Measurements from ENCODE around the gene SPON1.
A peak's percentile ranks its signal among the peaks of the same experiment; 100 is the strongest.
"Not testable (repeated sequence)": the region's sequence is repeated elsewhere in the genome, so short reads cannot be mapped to it uniquely, and the experiment has no call there.

Gene SPON1

DNA sequence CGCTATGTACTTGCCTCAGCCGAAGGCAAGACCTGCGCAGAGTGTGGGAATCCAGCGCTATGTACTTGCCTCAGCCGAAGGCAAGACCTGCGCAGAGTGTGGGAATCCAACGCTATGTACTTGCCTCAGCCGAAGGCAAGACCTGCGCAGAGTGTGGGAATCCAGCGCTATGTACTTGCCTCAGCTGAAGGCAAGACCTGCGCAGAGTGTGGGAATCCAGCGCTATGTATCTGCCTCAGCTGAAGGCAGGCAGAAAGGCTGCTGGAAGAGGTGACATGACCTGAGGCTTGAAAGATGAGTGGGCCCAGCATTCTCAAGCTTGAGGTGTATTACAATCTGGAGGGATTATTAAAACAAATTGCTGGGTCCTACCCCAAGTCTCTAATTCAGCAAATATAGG is 290.0 kb downstream of the SPON1 start:
- DNase-seq: not testable (repeated sequence)

DNA sequence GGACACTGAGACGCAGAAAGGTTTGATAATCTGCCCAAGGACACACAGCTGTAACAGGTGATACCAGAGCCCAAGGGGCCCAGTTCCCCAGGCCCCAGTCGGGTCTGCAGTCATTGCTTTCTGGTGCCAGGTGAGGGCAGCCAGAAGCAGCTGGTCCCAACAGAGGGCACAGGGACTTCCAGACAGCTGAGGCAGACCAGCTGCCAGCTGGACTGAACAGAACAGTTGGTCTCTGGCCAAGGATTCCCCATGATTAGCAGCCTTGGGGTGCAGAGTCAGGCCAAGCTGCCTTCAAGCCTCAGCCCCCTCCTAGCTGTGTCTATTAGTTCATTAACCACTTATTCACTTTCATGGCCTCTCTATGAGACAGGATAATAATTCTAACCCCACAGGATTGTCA is 290.9 kb downstream of the SPON1 start:
- no peak for DNase-seq

GRCh38 chr11:14253840-14254239 is 291.3 kb downstream of the SPON1 start:
- DNase-seq: no peak

DNA sequence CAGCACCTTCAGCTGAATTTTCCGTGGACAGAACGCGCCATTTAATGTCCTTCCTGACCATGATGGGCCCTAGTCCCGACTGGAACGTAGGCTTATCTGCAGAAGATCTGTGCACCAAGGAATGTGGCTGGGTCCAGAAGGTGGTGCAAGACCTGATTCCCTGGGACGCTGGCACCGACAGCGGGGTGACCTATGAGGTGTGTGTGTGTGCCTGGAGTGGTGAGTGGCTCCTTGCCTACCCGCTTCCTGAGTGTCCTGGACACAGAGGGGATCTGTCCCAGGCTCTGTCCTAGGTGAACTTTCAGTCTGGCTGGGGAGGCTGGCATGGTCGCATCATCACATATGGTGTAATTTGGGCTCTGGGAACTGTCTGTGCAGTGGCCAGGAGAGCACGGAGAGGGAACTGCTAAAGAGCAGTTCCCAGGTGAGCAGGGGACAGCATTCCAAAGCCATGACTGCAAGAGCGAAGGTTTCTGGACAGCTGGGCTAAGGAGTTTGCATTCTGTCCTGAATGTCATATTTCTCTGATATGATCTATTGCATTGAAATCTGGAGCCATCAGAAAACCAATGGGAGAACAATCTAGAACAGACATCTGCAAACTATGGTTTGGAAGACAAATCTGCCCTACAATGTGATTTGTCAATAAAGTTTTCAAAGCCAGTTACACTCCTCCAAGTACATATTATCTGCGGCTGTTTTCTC is 292.2 kb downstream of the SPON1 start:
- DNase-seq: no peak

DNA sequence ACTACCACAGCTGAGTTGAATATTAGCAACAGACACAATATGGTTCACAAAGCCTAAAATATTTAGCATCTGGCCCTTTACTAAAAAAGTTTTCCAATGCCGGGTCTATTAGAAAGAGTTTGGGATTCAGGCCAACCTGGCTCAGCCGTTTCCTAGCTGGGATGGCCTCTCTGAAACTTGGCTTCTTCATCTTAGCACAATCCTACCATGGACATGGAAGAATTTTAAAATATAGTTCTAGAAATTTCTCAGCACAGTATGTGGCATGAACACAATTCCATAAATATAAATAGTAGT is 292.7 kb downstream of the SPON1 start:
- no peak for DNase-seq

- DNase-seq: no peak
Observed at GRCh38 chr11:14258221-14258935, 295.9 kb downstream of the SPON1 start.

- DNase-seq: peak in 1 of 2 experiments; percentile 33
Observed at GRCh38 chr11:14259186-14259784, 296.8 kb downstream of the SPON1 start.

DNA sequence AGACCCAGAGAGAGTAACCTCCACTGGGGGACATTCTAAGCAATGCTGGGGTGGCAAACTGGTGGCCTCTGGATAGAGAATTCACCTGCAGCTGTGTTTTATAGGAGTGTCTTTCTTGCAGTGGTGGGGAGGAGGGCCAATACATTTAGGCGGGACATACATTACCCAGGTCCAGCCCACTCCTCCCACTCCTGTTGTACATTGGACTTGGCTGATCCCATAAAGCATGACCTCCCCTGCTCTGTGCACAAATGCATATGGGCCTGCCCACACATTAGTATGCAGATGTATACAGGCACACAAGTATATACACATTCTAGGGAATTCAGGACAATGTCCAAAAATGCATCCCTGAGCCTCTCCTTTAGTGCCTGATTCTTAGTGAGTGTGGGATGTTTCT is 297.4 kb downstream of the SPON1 start:
- no peak for DNase-seq

- no peak for DNase-seq
Observed at GRCh38 chr11:14261066-14261465, 298.5 kb downstream of the SPON1 start.

DNA sequence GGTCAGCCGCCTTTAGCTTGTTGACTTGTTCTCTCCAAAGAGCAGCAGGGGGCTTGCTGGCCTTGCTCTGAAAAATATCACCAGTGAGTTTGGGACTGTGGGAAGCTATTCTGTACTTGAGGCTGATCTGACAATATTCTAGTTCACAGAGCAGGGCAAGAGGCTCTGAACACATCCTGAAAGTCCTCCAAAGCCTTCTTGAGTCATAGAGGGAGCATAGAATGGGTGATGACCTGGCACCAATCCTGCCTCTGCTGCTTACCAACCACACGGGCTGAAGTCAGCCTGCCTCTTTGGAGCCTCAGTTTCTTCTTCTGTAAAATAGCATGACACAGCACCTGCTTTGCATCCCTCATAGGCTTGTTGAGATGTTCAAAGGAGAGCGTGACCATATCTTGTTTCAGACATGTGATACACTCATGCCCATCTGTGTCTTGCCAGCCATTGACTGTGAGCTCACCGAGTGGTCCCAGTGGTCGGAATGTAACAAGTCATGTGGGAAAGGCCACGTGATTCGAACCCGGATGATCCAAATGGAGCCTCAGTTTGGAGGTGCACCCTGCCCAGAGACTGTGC is 299.8 kb downstream of the SPON1 start:
- no peak for DNase-seq

DNA sequence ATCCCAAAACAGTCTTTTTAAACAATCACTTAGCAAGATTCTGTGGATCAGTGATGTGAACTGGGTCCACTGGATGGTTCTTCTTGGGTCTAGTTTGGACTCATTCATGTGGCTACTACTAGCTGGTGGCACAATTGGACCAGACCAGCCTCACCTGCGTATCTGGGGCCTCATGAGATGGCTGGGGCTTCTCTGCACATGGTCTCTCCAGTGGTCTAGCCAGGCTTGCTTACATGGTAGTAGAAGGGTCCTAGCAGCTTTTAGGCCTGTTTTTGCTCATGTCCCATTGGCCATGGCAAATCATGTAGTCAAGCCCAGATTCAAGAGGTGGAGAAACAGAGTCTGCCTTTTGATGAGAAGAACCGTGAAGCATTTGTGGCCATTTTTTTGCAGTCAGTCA is 302.4 kb downstream of the SPON1 start:
- DNase-seq: no peak

DNA sequence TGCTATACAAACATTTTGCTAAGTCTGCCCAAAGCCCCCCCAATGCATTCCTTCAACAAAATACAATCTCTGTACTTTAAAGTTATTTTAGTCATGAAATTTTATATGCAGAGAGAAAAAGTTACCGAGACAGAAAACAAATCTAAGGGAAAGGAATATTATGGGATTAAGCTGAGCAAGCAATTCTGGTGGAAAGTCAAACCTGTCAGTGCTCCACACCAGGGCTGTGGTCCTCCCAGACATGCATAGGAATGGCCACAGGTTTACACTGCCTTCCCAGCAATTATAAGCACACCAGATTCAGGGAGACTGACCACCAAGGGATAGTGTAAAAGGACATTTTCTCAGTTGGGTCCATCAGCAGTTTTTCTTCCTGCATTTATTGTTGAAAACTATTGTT is 304.1 kb downstream of the SPON1 start:
- no peak for DNase-seq

GRCh38 chr11:14267861-14268635 is 305.5 kb downstream of the SPON1 start:
- no peak for DNase-seq

- no peak for DNase-seq
Observed at GRCh38 chr11:14269692-14270573, 307.4 kb downstream of the SPON1 start.

GRCh38 chr11:14270690-14271542 is 308.4 kb downstream of the SPON1 start:
- no peak for DNase-seq

DNA sequence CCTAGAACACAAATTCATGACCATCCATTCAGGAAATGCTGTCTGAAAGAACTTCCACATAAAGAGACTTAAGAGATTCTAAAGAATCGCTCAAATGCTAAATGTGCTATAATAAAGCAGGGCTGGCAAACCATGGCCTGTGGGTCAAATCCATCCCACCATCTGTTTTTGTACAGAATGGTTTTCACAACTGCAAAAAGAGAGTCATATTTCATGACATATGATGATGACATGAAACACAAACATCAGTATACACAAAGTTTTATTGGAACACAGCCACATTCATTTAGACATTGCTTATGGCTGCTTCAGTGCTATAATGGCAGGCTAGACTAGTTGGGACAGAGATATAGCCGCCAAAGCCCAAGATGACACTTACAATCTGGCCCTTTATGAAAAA is 311.4 kb downstream of the SPON1 start:
- no peak for DNase-seq

DNA sequence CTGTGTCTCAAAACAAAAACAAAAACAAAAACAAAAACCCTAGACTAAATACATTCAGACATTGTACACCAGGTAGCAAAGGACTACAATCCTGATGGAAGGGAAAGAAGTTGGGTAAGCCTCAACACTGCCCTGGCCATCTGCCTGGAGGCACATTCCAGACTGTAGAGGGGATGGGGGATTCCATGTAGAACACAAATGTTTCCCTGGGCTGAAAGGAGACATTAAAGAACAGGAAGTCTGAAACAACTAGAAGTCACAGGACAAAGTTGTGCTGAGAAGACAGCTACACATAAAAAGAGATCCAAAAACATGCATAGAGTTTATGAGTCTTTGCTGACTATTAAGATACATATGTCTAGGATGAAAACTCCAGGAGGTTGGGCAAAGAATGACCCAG is 312.6 kb downstream of the SPON1 start:
- DNase-seq: no peak

DNA sequence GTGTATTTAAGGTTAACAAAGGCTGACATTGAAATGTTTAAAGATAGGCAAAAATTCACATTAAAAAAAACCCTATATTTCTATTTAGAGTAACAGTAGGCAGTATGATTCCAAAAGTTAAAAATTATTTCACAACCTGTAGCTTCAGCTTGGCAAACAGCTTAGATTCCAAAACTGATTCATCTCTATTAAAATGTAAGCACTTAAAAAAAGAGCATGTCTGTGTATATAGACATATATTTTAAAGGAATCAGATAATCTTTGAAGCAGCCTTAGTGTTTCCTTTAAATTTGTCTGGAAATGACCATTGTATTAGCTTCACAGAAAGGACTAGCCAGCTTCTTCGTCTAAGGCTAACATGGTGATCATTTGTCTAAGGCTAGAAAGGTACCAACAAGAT is 316.3 kb downstream of the SPON1 start:
- DNase-seq: not testable (repeated sequence)

GRCh38 chr11:14288189-14288935 is 325.8 kb downstream of the SPON1 start:
- DNase-seq: no peak

DNA sequence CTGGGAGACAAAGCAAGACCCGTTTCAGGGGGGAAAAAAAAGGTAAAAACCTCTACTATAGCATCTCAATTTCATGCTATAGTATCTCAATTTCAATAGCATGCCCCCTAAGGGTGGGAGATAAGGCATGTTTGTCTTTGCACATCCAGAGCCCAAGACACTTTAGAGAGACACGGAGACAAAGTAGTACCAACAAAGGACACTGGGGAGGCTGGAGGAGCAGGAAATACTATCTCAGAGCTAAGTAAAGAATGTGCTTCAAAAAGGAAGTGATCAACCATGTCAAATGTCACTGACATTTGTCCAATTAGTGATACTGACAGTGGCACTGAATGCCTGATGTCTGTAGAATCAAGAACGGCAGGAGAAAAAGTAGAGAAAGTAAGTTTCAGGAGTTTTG is 327.9 kb downstream of the SPON1 start:
- no peak for DNase-seq

DNA sequence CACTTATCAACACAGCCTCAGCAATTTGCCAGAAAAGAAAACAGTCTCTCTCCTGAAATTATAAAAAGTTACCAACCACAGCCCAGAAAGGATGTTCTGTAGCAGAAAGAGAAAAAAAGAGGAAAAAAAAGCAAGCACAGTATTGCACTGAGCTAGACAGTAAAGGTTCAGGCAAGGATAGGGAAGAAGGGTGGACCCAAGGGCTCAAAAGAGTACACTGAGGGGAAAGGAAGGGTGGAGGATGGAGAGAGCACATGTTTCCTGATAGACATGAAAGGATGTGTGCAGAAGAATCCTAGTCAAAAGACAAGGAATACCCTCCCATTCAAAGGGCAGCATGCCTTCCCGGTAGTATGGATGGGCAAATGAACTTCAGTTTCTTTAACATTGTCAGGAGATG is 337.4 kb downstream of the SPON1 start:
- DNase-seq: no peak
